ENCODE measurements around the gene CTIF. TPM values are rescaled to one million over a fixed set of nuclear protein-coding genes. Genes with fewer than 3 reads are reported as not detected.

Gene CTIF
- polyA plus RNA-seq, 4 donors = 14.6 to 30.7 (median 22.6) TPM

DNA sequence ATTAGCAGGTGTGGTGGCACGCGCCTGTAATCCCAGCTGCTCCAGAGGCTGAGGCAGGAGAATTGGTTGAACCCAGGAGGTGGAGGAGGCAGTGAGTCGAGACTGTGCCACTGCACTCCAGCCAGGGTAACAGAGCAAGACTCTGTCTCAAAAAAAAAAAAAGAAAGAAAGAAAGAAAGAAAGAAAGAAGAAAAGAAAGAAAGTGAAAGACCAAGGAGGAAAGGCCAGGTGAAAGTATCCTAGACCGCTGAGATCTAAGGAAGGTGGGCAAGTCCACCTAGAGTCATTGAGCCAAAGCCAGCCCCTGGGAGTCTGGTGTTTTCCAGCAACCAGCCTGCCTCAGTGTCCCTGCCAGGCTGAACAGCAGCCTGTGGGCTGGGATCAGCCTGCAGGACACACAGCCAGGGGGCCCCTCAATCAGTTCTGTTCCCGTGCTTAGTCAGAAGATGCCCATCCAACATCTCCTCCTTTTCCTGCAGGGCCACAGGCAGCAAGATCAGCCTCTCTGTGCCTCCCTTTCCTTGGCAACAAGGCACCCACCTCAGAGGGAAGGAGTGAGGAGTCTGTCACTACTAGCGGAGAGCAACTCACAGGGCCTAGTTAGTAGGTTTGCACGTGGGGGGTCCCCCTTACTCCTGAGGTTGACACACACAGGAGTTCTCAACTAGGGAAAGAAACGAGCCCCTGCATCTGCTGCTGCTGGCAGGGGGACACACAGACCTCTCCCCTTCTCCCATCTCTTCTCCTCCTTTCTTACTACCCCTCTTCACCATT is 347.9 kb downstream of the CTIF start:
- DNase-seq (ENCODE audit: low read depth in 4 of 4, low spot score in 3 of 4) = no peak

DNA sequence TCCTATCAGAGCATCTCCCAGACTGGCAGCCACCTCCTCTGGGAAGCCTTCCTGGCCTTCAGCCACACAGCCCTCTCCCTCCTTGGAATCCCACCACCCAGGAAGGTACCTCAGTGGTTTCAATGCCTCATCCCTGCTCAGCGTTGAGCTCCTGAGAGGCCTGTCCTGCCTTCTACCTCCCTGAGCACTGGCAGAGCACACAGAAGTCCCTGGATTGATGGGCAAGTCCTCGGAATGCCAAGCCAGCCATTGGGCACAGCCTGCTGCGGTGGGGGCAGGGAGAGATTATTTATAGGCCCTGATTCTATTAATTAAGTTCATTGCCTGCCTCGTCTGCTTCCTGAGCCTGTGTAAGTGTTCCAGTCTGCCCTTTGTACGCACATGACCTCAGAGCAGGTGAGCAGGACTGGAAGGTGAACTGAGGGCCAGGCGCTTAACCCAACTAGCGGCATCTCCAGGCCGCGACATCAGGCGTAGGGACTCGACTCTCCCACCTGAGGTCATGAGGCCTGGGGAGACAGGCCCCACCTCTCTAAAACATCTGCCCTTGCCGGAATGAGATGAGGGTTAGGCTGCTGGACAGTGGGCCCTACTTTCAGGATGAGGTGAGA is 348.6 kb downstream of the CTIF start:
- DNase-seq (ENCODE audit: low read depth in 4 of 4, low spot score in 3 of 4) = no peak

DNA sequence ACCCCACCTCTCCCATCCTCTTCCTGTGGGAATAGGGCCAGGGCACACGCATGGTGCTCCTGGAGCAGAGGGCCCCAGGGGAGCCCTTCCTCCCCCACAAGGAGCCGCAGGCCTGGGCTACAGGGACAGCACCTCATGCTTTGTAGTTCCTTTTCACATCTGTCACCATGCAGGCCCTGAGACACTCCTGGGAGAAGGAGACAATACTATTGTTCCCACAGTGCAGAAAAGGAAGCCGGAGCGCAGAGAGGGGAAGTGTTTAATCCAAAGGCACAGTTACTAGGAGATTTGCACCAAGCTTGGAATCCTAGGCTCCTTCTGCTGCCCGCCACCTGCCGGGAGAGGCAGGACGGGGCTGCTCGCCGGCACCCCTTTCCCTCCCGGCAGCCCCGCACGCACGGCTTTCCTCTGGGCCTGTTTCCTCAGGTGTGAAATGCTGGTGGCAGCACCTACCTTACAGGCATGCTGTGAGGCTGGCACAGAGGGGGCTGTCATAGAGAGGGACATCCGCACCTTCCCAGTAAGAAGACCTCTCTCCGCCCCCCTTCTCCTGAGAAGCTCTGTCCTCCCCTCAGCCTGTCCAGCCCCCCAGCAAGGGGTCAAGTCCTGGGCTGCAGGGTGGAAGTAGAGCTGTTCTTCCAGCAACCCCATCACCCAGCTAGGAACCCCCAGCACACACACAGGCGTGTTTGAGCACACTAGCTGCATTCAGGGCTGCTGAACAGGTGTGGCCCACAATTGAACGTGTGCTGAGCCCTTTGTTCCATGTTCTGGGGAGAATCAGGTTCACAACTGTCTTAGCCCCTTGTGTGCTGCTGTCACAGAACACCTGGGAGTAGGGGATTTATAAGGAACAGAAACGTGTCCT is 349.3 kb downstream of the CTIF start:
- DNase-seq (ENCODE audit: low read depth in 4 of 4, low spot score in 3 of 4) = no peak

DNA sequence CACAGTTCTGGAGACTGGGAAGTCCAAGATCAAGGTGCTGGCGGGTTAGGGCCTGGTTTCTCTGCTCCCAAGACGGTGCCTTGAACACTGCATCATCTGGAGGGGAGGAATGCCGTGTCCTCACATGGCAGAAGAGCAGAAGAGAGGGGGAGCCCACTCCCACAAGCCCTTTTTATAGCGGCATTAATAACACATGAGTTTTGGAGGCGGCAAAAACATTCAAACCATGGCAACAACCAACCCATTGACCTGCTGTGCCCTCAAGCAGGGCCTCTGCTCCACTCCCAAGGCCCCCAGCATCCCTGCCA is 349.9 kb downstream of the CTIF start:
- no peak for DNase-seq (ENCODE audit: low read depth in 4 of 4, low spot score in 3 of 4)

DNA sequence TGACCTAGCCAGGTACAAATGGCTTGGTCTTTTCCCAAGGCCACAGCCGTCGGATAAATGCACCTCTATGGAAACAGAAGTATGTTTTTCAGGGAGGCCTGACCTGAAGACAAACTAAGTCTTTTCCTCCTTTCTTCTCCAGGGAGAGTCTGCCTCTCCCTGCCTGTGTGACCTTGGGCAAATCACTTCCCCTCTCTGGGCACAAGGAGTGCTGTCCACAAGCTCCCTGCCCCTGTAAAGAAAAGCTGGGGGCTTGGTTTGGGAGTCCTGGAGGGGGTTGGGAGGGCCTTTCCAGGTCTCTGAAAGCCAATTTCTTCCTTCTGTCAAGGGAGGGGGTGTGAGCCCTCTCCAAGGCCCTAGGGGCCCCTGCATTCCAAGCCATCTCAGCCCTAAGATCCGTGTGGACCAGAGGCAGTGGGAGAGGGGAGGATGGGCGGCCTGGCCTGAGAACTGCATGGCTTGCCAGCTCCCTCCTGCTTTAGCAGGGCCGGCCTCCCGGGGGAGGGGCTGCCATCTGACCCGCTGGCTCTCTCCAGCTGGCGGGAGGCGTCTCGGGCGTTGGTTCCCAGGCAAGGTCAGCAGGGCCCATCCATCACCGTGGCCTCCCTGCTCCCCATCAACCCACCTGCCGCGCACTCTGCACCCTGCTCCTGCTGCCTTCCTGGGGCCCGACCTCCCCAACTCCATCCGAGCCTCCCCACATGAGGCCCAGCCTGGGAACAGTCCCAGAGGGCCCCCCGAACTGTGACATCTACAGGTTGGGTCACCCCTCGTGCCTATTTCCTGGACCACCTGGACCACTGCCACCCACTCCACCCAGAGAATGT is 350.5 kb downstream of the CTIF start:
- peak in 1 of 4 donors; percentile 55 for DNase-seq (ENCODE audit: low read depth in 4 of 4, low spot score in 3 of 4)

DNA sequence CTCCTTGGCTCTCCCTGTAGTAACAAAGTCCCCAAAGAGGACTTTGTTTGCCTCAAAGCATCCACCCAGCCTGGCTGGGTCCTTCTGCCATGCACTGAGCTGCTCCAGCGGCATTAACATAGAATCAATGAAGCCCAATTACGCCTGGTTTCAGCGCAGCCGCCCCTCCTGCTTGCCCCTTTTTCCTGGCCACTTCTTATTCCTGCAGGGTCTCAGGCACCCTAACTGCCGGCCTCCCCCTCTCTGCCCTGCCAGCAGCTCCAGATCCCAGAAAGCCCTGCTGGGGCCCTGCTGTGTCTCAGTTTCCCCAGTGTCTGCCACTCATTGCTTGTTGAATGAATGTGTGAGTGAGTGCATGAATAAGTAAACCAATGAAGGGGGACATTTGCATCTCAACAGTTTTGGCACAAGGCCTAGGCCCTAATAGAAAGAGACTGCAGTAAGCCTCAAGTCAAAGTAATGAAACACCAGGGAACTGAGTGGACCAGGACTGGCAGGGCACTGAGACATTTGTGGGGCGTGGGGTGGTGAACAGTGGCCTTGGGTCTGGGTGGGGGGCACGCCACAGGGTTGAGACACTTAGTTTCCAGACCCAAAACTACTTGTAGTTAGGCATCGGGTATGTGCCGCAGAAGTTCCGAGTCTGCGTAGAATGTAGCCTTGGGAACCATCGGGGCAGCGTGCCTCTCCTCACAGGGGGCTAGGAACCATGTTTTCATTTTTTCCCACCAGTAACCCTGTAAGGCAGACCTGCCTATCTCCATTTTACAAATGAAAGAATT is 351.3 kb downstream of the CTIF start:
- DNase-seq (ENCODE audit: low read depth in 4 of 4, low spot score in 3 of 4) = no peak

DNA sequence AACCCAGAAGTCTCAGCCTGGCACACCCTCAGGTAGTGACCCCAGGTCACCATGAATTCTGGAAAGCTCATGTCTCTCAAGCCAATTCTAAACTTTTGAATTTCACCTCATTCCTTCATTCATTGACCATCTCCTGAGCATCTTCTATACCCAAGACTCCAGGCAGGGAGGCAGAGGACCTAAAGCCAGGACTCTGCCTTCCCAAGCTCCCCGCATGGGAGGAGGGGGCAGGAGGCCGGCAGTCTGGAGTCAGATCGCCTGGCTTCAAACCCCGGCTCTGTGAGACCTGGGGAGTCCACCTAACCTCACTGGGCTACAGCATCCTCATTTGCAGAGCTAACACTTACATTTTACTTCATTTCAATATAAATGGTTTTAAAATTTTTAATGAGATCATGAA is 352.9 kb downstream of the CTIF start:
- DNase-seq (ENCODE audit: low read depth in 4 of 4, low spot score in 3 of 4) = no peak

DNA sequence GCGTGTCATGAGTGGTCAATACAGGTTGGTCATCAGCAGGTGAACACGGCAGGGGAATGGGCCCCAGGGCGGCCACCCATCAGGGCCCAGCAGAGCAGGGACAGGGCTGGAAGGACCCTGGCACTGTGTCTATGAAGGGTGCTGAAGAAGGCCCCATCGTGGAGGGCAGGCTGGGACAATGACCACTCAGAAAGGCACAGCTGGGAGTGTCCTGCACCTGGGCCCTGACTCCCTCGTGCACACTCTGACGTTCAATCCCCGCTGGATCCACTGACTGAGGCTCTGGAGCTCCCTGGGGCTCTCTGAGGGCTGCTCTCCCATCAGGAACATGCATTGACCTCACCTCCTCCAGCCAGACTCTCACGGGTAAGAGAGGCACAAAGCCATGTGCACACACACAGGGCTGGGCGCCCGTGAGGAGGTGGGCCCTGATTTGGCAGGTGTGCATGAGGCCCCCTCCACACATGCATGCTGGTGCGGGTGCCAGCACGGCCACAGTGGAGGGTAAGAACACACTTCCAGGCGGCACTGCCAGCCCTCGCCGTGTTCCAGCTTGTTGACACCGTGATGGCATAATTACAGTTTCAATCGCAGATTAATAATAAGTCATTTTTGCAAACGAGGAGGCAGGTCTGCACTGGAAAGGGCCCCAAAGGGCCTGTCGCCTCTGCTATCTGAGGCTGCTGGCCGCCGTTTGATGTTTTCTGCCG is 353.5 kb downstream of the CTIF start:
- DNase-seq (ENCODE audit: low read depth in 4 of 4, low spot score in 3 of 4) = no peak

DNA sequence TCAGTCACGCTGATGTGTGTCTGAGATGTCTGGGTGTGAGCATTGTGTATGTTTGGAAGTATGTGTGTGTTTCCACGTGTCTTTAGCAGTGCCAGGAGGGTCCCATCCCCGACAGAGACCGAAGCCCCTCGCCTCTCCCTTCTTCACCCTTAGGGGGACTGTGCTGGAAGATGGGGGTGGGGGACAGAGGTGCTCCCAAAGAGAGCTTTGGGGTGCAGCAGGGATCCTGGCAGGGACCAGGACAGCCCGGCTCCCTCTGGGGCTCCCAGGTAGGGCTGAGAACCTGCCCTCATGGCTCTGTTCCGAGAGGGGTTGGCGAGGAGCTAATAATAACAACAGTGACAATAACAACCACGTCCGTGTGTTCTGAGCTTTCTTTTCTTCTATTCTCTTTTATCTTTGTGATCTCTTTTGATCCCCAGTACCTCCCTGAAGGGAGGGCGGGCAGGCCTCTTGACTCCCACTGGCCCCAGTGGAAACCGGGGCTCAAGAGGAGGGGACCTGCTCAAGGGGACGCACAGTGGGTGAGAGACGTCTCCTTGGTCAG is 354.3 kb downstream of the CTIF start:
- DNase-seq (ENCODE audit: low read depth in 4 of 4, low spot score in 3 of 4) = no peak

DNA sequence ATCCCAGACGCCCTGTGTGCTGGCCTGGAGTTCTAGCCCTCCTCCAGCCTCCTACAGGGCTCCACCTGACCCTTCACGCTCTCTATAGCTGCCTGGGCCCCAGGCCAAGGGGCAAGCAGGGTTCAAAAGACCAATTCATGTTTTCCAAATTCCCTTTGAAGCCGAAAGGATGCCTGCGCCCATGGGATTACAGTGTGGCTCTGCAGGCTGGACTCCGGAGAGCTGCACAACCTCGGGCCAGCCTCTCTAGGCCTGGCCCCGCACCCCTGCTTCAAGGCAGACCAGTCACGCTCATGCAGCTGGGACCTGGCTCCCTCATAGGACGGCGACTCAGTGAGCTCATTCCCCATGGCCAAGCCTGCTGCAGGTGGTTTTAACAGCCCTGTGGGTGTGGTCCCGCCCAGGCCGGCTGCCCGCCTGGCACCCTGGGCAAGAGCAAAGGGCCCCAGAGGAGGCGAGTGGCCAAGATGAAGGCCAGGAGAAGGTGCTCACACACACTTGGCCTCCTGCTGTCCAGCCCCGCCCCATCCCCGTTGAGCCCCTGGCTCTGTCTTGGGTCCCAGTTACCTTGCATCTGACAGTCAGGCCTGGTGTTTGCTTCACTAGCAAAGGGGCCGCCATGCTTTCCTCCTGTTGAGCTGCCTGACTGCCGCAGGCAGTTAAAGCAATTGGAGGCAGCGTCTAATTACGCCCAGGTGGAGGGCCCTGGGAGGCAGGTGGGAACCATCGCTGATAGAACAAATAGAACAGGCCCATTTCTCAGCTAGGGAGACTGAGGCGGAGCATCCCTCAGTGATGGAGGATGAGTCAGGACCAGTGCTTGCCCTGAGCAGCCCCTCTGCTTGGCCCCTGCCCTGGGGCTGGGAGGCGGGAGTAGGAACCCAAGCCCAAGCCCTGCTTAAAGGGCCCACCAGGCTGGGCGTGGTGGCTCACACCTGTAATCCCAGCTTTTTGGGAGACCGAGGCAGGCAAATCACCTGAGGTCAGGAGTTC is 355.1 kb downstream of the CTIF start:
- DNase-seq (ENCODE audit: low read depth in 4 of 4, low spot score in 3 of 4) = no peak

DNA sequence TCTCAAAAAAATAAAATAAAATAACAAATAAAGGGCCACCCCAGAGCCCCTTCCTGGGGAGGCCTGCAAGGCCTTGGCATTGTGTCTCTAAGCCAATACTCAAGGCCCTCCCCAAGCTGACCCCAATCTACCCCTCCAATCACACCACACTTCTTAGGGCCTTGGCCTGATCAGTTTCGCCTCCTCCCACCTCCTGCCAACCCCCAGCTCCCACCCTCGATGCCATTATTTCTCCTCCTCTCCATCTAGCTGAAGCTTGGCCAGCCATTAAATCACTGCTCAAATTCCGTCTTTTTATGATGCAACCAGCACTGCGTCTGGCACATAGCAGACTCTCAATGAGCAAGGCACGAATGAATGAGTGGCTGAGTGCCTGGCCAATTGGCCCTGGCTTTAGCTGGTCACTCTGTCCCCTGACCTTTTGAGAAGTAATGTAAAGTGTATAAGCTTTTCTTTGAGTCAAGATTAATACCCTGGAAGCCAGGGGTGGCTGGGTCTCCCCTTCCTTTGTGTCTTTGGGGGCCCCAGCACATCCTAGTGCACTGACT is 356.0 kb downstream of the CTIF start:
- DNase-seq (ENCODE audit: low read depth in 4 of 4, low spot score in 3 of 4) = no peak

DNA sequence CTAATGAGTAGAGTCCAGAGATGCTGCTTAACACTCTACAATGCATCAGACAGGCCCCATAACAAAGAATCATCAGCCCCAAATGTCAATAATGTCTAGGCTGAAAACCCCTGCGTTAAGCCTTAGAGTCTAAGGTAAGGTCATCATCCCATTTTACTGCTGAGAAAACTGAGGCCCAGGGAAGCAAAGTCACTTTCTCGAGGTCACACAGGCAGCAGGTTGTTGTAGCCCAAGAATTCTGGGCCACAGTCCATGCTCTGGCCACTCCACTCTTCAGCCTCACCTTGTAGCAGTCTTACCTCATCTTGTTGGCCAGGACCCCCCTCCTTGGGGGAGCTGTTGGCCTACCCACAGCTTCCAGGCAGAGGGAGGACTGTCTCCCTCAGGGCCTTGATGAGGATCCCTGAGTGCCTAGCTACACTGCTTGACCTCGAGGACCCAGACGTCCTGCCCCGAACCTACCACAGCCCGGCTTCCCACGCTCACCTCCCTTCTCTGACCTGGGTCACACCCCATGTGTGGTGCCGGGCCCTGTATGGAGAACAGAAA is 357.6 kb downstream of the CTIF start:
- DNase-seq (ENCODE audit: low read depth in 4 of 4, low spot score in 3 of 4) = no peak

DNA sequence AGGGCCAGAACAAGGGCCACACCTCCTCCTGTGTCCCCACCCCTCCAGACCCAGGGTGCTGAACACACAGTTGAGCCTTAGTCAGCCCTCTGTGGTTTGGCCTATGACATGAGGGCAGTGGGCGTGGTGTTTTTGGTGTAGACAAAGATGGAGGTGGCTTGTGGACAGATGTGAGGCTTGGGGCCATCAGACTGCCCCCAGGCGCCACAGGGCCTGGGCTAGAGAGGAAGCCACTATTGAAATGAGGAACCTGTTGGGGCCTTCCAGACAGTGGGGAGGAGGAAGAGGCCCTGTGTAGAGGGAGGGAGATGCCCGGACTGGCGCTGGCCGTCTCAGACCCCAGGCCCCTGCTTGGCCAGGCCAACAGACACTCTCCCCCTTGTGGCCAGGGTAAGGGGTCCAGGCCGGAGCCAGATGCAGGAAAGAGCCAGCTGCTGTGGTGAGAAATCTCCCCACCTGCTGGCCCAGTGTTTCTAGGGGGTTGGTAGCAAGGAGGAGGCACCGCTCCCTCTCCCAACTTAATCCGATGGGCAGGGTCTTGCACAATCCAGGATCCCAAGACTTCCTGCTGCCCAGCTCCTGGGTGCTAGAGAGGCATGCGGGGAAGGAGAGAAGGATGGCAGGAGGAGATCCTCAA is 358.2 kb downstream of the CTIF start:
- DNase-seq (ENCODE audit: low read depth in 4 of 4, low spot score in 3 of 4) = no peak

DNA sequence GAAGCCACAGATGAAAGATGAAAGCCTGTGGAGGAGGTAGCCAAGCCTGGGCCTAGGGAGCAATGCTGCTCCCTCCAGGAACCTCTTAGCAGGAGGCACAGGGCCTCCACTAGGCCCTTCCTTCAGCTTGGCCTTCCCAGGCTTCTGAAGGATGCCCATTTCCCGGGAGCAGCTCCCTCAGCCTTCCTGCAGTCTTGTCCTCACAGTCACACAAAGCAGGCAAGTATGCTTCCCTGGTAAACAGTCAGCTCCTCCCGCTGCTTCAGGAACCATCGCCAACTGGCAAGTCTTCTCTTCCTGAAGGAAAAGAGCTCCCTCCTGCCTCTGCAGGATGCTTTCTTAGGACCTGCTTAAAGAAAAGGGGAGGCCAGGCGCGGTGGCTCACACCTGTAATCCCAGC is 358.7 kb downstream of the CTIF start:
- no peak for DNase-seq (ENCODE audit: low read depth in 4 of 4, low spot score in 3 of 4)

DNA sequence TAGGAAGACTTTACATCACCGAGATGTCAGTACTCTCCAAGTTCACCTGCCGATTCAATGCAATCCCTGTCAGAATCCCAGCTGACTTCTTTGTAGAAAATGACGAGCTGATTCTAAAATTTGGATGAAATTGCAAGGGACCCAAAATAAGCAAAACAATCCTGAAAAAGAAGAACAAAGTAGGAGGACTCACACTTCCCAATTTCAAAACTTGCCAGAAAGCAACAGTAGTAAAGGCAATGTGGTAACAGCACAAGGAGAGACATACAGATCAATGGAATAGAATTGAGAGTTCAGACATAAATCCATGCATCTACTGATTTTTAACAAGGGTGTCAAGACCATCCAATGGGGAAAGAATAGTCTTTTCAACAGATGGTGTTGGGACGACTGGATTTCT is 359.7 kb downstream of the CTIF start:
- DNase-seq (ENCODE audit: low read depth in 4 of 4, low spot score in 3 of 4) = no peak

DNA sequence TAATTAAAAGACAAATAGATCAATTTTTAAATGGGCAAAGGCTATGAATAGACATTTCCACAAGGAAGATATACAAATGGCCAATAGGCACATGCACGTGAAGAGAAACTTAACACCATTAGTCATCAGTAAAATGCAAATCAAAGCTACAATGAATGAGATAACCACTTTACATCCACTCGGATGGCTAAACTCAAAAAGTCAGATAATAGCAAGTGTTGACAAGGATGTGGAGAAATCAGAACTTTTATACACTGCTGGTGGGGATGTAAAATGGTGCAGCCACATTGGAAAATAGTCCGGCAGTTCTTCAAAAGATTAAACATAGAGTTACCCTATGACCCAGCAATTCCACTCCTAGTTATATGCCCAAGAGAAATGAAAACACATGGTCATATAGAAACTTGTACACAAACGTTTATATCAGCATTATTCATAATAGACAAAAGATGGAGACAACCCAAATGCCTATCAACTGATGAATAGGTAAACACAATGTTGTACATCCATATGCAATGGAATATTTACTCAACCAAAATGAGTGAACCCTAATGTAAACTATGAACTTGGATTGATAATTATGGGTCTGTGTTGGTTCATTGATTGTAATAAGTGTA is 360.8 kb downstream of the CTIF start:
- DNase-seq (ENCODE audit: low read depth in 4 of 4, low spot score in 3 of 4) = no peak

All from left renal pelvis (tissue), 4 donors.